HepG2 (cell line): Measurements from ENCODE around the gene TSPAN31. TPM values are rescaled to one million over a fixed set of nuclear protein-coding genes. Genes with fewer than 3 reads are reported as not detected.

Experiments used
- ATAC-seq: fragments of 200-7000 bp; cut with Tn5 transposase; 3 replicates; pipeline ENCODE4 v1.9.1; 2020; ENCODE audit warnings: mild to moderate bottlenecking, moderate library complexity
- BruUV-seq: library from RNA; stranded (reverse); fragments of 400-500 nt; replicated peaks from 2 replicates; lab custom pipeline; 2021; lab: Mats Ljungman, UMichigan
- CTCF ChIA-PET: fragments of 300-600 bp; formaldehyde crosslinking; extraction: SDS; loops from one replicate; lab custom pipeline; 2021; ENCODE audit warnings: low total read pairs, inconsistent platforms, low intra/inter-chr PET ratio; lab: Yijun Ruan, JAX
- POLR2A ChIA-PET: fragments of 350-600 bp; sonication (Branson Sonifier 250); formaldehyde crosslinking; loops from one replicate; lab custom pipeline; 2020; ENCODE audit warnings: antibody characterized with exemption, inconsistent platforms; lab: Yijun Ruan, JAX
- DNase-seq: peaks from one replicate; pipeline ENCODE4 v3.0.0-alpha.2; 2015; ENCODE audit warnings: low spot score
- FAIRE-seq: peaks from 3 replicates; lab custom pipeline; 2011; peaks lifted over from hg19 to GRCh38; lab: Jason Lieb, UNC
- H2AFZ ChIP-seq: one replicate; pipeline ENCODE4 v1.6.1; 2011; ENCODE audit warnings: low read length, inconsistent platforms
- H3K27ac ChIP-seq: fragments of 300-600 bp; 3 replicates; pipeline ENCODE4 v1.8.0; 2011; ENCODE audit warnings: mixed run types, mild to moderate bottlenecking, mixed read lengths, low read length, inconsistent platforms; ENCODE audit not compliant: insufficient read depth; ENCODE audit errors: extremely low read length
- H3K27me3 ChIP-seq, 2 experiments: fragments of 200-600 bp in 1 of 2; 2 replicates in 1 of 2; 3 replicates in 1 of 2; pipeline versions ENCODE4 v1.6.0 to v1.8.0; 2011; ENCODE audit warnings: low read length in 2 of 2, mild to moderate bottlenecking in 2 of 2, moderate library complexity in 2 of 2, inconsistent platforms in 1 of 2; ENCODE audit not compliant: insufficient read depth in 2 of 2, control insufficient read depth in 1 of 2
- H3K36me3 ChIP-seq, 2 experiments: fragments of 200-600 bp in 1 of 2; replicated peaks in 1 of 2; 2 replicates in 1 of 2; 3 replicates in 1 of 2; pipeline versions ENCODE4 v1.5.1 to v1.8.0; 2011; ENCODE audit warnings: low read length in 2 of 2, inconsistent platforms in 1 of 2; ENCODE audit not compliant: insufficient read depth in 2 of 2, control insufficient read depth in 1 of 2
- H3K4me1 ChIP-seq: 2 replicates; pipeline ENCODE4 v1.5.1; 2012; ENCODE audit warnings: low read length, inconsistent platforms; ENCODE audit not compliant: insufficient read depth
- H3K4me2 ChIP-seq: 2 replicates; pipeline ENCODE4 v1.6.0; 2011; ENCODE audit warnings: low read depth, low read length, inconsistent platforms
- H3K4me3 ChIP-seq, 3 experiments: fragments of 200-600 bp in 1 of 3; sonication (generic), shearing (Covaris generic) in 1 of 3; replicated peaks in 1 of 3; 2 replicates each; pipeline ENCODE4 v1.5.1; 2011 to 2016; ENCODE audit warnings: low read length in 3 of 3, inconsistent platforms in 2 of 3, low read depth in 2 of 3, mild to moderate bottlenecking in 2 of 3, control low read depth in 1 of 3, mixed read lengths in 1 of 3; ENCODE audit not compliant: insufficient read depth in 1 of 3
- H3K79me2 ChIP-seq: one replicate; pipeline ENCODE4 v1.6.1; 2011; ENCODE audit warnings: low read length, inconsistent platforms; ENCODE audit not compliant: insufficient read depth
- H3K9ac ChIP-seq: 2 replicates; pipeline ENCODE4 v1.6.0; 2011; ENCODE audit warnings: mild to moderate bottlenecking, low read depth, low read length, inconsistent platforms; ENCODE audit not compliant: insufficient read depth
- H3K9me3 ChIP-seq: 2 replicates; pipeline ENCODE4 v1.5.1; 2012; ENCODE audit warnings: mild to moderate bottlenecking, low read length
- H4K20me1 ChIP-seq: 2 replicates; pipeline ENCODE4 v1.6.0; 2011; ENCODE audit warnings: inconsistent platforms, mild to moderate bottlenecking, low read length, moderate library complexity; ENCODE audit not compliant: insufficient read depth
- AGO2 ChIP-seq: fragments of 200-400 bp; formaldehyde crosslinking; optimal IDR thresholded peaks from 2 replicates; pipeline ENCODE3; 2017; ENCODE audit warnings: mild to moderate bottlenecking, low read depth, low read length, moderate library complexity
- POLR2G ChIP-seq: fragments of 200-400 bp; formaldehyde crosslinking; IDR thresholded peaks from 2 replicates; pipeline ENCODE4 v1.6.1; 2018; ENCODE audit warnings: mild to moderate bottlenecking, low read depth, low read length, moderate library complexity
- WIZ ChIP-seq: sonication (generic); formaldehyde crosslinking; IDR thresholded peaks from 2 replicates; pipeline ENCODE4 v1.5.1; 2020; ENCODE audit warnings: mild to moderate bottlenecking, missing genetic modification reagents
- ZNF687 ChIP-seq: sonication (generic); formaldehyde crosslinking; IDR thresholded peaks from 2 replicates; pipeline ENCODE4 v1.5.1; 2020; ENCODE audit warnings: mild to moderate bottlenecking, missing genetic modification reagents, moderate library complexity
- WGBS: methylation state at CpG from one replicate; pipeline ENCODE4 v1.1.6; 2017; ENCODE audit warnings: low lambda C conversion rate; 5-methylcytosine and 5-hydroxymethylcytosine counted together
- in situ Hi-C: cut with HindIII; loops from 2 replicates; pipeline ENCODE4 v1.10.0; 2017; ENCODE audit warnings: low pct_unique_long_range_greater_than_20kb; ENCODE audit not compliant: extremely low pct_ligation_motif_present
- intact Hi-C: fragments of 100-400 bp; cut with micrococcal nuclease; formaldehyde crosslinking; loops from one replicate; pipeline ENCODE4 v1.10.0; 2022; ENCODE audit not compliant: unreplicated experiment
- polyA plus RNA-seq, 8 experiments: library from polyadenylated mRNA; depleted of rRNA in 3 of 8; stranded (reverse) in 7 of 8; unstranded in 1 of 8; fragments of >200 nt; fragmentation: Illumina TruSeq in 4 of 8; extraction: Trizol in 4 of 8; gene quantifications; 2 replicates each; pipeline versions ENCODE4 v1.2.1 to v1.2.3, GENCODE V29; 2011 to 2016; ENCODE audit warnings: low read depth in 4 of 8, missing spikeins in 1 of 8, mixed read lengths in 1 of 8; ENCODE audit not compliant: insufficient read depth in 1 of 8
- total RNA-seq, 5 experiments: library from RNA; depleted of rRNA; stranded (reverse); fragments of >200 nt; fragmentation: Illumina TruSeq; extraction: Trizol; gene quantifications; 2 replicates each; pipeline ENCODE4 v1.2.3, GENCODE V29; 2016; ENCODE audit warnings: low read depth in 1 of 5

Gene TSPAN31
- total and polyA plus RNA-seq, 2 of the 13 experiments (the other 11 are each of a cell fraction or from before 2014, with no cell fraction given) = 10.4 to 24.6 TPM

- BruUV-seq = no TSS peak
- Histone ChIP-seq H3K4me2 (no peak overlapping the region), H3K36me3 (peaks cover 4 to 18% of the 10 kb centered on the region in 2 experiments), H3K4me3 (no peak overlapping the region), H3K79me2 (no peaks in the 10 kb centered on the region), H3K9ac (no peak overlapping the region), H3K27ac (no peak overlapping the region)
- CTCF ChIA-PET = no interaction called here
- in situ Hi-C loops = no loop called here
- FAIRE-seq = no peak
- TF ChIP-seq POLR2G (peak; percentile 37; the same call in 1 of the 2 replicates), WIZ (CRISPR knock-in tag) (no peak), AGO2 (peak; percentile 25), ZNF687 (CRISPR knock-in tag) (0 out of 2 replicates have a peak, but pooled peaks have one; percentile 13)
- TF ChIP-seq, all 625 proteins: peak for 3
- no peak overlapping the region for H2AFZ ChIP-seq
- DNase-seq = no peak
- intact Hi-C loops = no loop called here
- H3K4me1 ChIP-seq = peaks cover 5% of the 10 kb centered on the region; the same call in 1 of the 2 replicates
- POLR2A ChIA-PET = interaction anchor here (0.6 kb wide), 1 partner anchor 139 kb away, joined by 3 read pairs; no protein-coding TSS in a partner anchor
- WGBS = 78% methylated on average over 4 of the region's 12 CpGs
- no peaks in the 10 kb centered on the region for H4K20me1 ChIP-seq
- no peaks in the 10 kb centered on the region for H3K9me3 ChIP-seq
- ATAC-seq = no peak
- peaks cover 0 to 2% of the 10 kb centered on the region in 2 experiments; a peak in 3 of 5 replicates for H3K27me3 ChIP-seq
Measured at GRCh38 chr12:57724003-57724935, 20.6 kb upstream of the TSPAN31 start.
